GM12878 (cell line): ENCODE results near the gene IL16. TPM values are rescaled to one million over a fixed set of nuclear protein-coding genes. Genes with fewer than 3 reads are reported as not detected.

Experiments
- ATAC-seq: fragments of 200-7000 bp; cut with Tn5 transposase; 3 replicates; pipeline ENCODE4 v1.9.1; 2020; ENCODE audit warnings: mild to moderate bottlenecking, moderate library complexity
- BruUV-seq: library from RNA; stranded (reverse); fragments of 400-500 nt; replicated peaks from 2 replicates; lab custom pipeline; 2021; lab: Mats Ljungman, UMichigan
- CTCF ChIA-PET: fragments of 300-600 bp; sonication (Branson Sonifier 250); formaldehyde crosslinking; extraction: SDS; loops from one replicate; lab custom pipeline; 2021; ENCODE audit warnings: inconsistent platforms; lab: Yijun Ruan, JAX
- POLR2A ChIA-PET: fragments of 350-600 bp; formaldehyde crosslinking; extraction: SDS; loops from one replicate; lab custom pipeline; 2021; ENCODE audit warnings: inconsistent platforms; lab: Charles Lee
- RAD21 ChIA-PET: fragments of 300-600 bp; sonication (Branson Sonifier 250); formaldehyde crosslinking; loops from one replicate; lab custom pipeline; 2023; ENCODE audit warnings: antibody characterized with exemption; ENCODE audit not compliant: unreplicated experiment; lab: Charles Lee
- SMC1A ChIA-PET: fragments of 300-600 bp; sonication (Branson Sonifier 250); formaldehyde crosslinking; loops from one replicate; lab custom pipeline; 2023; ENCODE audit not compliant: unreplicated experiment, uncharacterized antibody; lab: Charles Lee
- DNase-seq: peaks from one replicate; pipeline ENCODE4 v3.0.0-alpha.2; 2011; ENCODE audit warnings: low read depth, low spot score
- FAIRE-seq: peaks from 3 replicates; lab custom pipeline; 2011; peaks lifted over from hg19 to GRCh38; lab: Jason Lieb, UNC
- H2AFZ ChIP-seq: 2 replicates; pipeline ENCODE4 v1.6.0; 2011; ENCODE audit warnings: low read depth, low read length, control low read depth; ENCODE audit not compliant: control insufficient read depth
- H3K27ac ChIP-seq: 2 replicates; pipeline ENCODE4 v1.5.1; 2011; ENCODE audit warnings: control low read depth; ENCODE audit not compliant: control insufficient read depth, insufficient read depth
- H3K27me3 ChIP-seq, 2 experiments: replicated peaks in 1 of 2; 2 replicates each; pipeline versions ENCODE4 v1.6.0 to v1.6.1; 2011; ENCODE audit warnings: low read length in 1 of 2; ENCODE audit not compliant: control insufficient read depth in 2 of 2, insufficient read depth in 2 of 2
- H3K36me3 ChIP-seq, 2 experiments: 2 replicates each; pipeline ENCODE4 v1.5.1; 2011; ENCODE audit warnings: low read length in 1 of 2; ENCODE audit not compliant: control insufficient read depth in 2 of 2, insufficient read depth in 2 of 2
- H3K4me1 ChIP-seq: 2 replicates; pipeline ENCODE4 v1.6.1; 2011; ENCODE audit warnings: mild to moderate bottlenecking, low read length, moderate library complexity, mixed read lengths; ENCODE audit not compliant: control insufficient read depth, insufficient read depth
- H3K4me2 ChIP-seq: 2 replicates; pipeline ENCODE4 v1.6.0; 2011; ENCODE audit warnings: control low read depth; ENCODE audit not compliant: control insufficient read depth, insufficient read depth
- H3K4me3 ChIP-seq: fragments of 200-600 bp; sonication (generic); 2 replicates; pipeline ENCODE4 v1.5.1; 2016
- H3K79me2 ChIP-seq: 2 replicates; pipeline ENCODE4 v1.6.0; 2011; ENCODE audit warnings: low read length; ENCODE audit not compliant: control insufficient read depth, insufficient read depth
- H3K9ac ChIP-seq: 2 replicates; pipeline ENCODE4 v1.8.0; 2011; ENCODE audit warnings: low read length, control low read depth, mixed read lengths; ENCODE audit not compliant: control insufficient read depth, insufficient read depth
- H3K9me3 ChIP-seq: replicated peaks from 3 replicates; pipeline ENCODE4 v1.5.1; 2011; ENCODE audit warnings: mild to moderate bottlenecking, low read length; ENCODE audit not compliant: control insufficient read depth, insufficient read depth
- H4K20me1 ChIP-seq: 2 replicates; pipeline ENCODE4 v1.6.0; 2011; ENCODE audit not compliant: control insufficient read depth, insufficient read depth
- BACH1 ChIP-seq: fragments of 450-650 bp; IDR thresholded peaks from 2 replicates; pipeline ENCODE4 v1.6.1; 2017; ENCODE audit warnings: mild to moderate bottlenecking, borderline replicate concordance
- CBX5 ChIP-seq: sonication (generic); IDR thresholded peaks from 2 replicates; pipeline ENCODE4 v1.6.1; 2016; ENCODE audit warnings: low read depth, moderate library complexity, mild to moderate bottlenecking, inconsistent platforms
- HDAC6 ChIP-seq: fragments of 200-600 bp; sonication (generic); IDR thresholded peaks from one replicate; pipeline ENCODE4 v1.8.0; 2017; ENCODE audit warnings: antibody characterized with exemption; ENCODE audit not compliant: unreplicated experiment
- HDGF ChIP-seq: fragments of 450-650 bp; IDR thresholded peaks from 2 replicates; pipeline ENCODE4 v1.6.1; 2016; ENCODE audit warnings: antibody characterized with exemption
- JUND ChIP-seq: IDR thresholded peaks from 2 replicates; pipeline ENCODE4 v1.6.1; 2012; ENCODE audit warnings: low read depth, mild to moderate bottlenecking, low read length, improper control_type of control experiment, moderate library complexity
- MTA3 ChIP-seq: IDR thresholded peaks from 2 replicates; pipeline ENCODE4 v1.6.1; 2012; ENCODE audit warnings: low read length, inconsistent platforms, borderline replicate concordance
- MYC ChIP-seq: IDR thresholded peaks from 2 replicates; pipeline ENCODE4 v1.6.1; 2011; ENCODE audit warnings: mild to moderate bottlenecking, low read length, moderate library complexity, inconsistent platforms; ENCODE audit not compliant: insufficient read depth, insufficient replicate concordance, insufficient read length, severe bottlenecking
- SIN3A ChIP-seq: IDR thresholded peaks from 2 replicates; pipeline ENCODE4 v1.6.1; 2012; ENCODE audit warnings: low read depth, low read length, improper control_type of control experiment
- TBL1XR1 ChIP-seq: IDR thresholded peaks from 2 replicates; pipeline ENCODE4 v1.6.1; 2012; ENCODE audit warnings: low read depth, low read length, improper control_type of control experiment
- ZBTB11 ChIP-seq: fragments of 450-650 bp; formaldehyde crosslinking; IDR thresholded peaks from 2 replicates; pipeline ENCODE4 v1.5.0; 2022; ENCODE audit warnings: mild to moderate bottlenecking, missing genetic modification characterization
- ZBTB33 ChIP-seq: fragments of 450-650 bp; IDR thresholded peaks from 2 replicates; pipeline ENCODE4 v1.6.1; 2017; ENCODE audit warnings: mild to moderate bottlenecking
- ZNF207 ChIP-seq: fragments of 450-650 bp; IDR thresholded peaks from 2 replicates; pipeline ENCODE4 v1.6.1; 2014; ENCODE audit warnings: antibody characterized with exemption, mild to moderate bottlenecking, borderline replicate concordance
- WGBS: methylation state at CpG from one replicate; pipeline ENCODE4 v1.1.6; 2016; ENCODE audit warnings: low lambda C conversion rate; ENCODE audit not compliant: insufficient replicate concordance, insufficient coverage; ENCODE audit errors: missing lambda C conversion rate; 5-methylcytosine and 5-hydroxymethylcytosine counted together
- in situ Hi-C: fragments of 300-500 bp; cut with MboI; formaldehyde crosslinking; loops from 9 replicates; pipeline ENCODE4 v1.14.3; 2018; ENCODE audit warnings: mixed read lengths
- intact Hi-C: fragments of 100-400 bp; cut with micrococcal nuclease; formaldehyde crosslinking; loops from one replicate; pipeline ENCODE4 v1.14.2; 2022; ENCODE audit not compliant: unreplicated experiment
- polyA plus RNA-seq, 11 experiments: library from polyadenylated mRNA; depleted of rRNA in 4 of 11; unstranded in 6 of 11; stranded (reverse) in 5 of 11; fragments of >200 nt; fragmentation: Nextera tagmentation in 4 of 11; fragmentation: Illumina TruSeq in 1 of 11; extraction: Ambion mirVana in 4 of 11; extraction: Trizol in 1 of 11; gene quantifications; 1 replicate in 1 of 11; 2 replicates in 10 of 11; pipeline versions ENCODE4 v1.2.1 to v1.2.3, GENCODE V29; 2011 to 2016; ENCODE audit warnings: inconsistent platforms in 2 of 11, missing spikeins in 2 of 11, low read depth in 1 of 11
- total RNA-seq, 4 experiments: library from RNA; depleted of rRNA in 3 of 4; stranded (reverse); fragments of >200 nt in 3 of 4; fragmentation: Illumina TruSeq in 1 of 4; extraction: Trizol in 1 of 4; gene quantifications; 2 replicates each; pipeline versions ENCODE4 v1.2.1 to v1.2.3, GENCODE V29; 2013 to 2021

The IL16 gene
- total and polyA plus RNA-seq, 10 of the 15 experiments (the other 5 are each of a cell fraction or from before 2014, with no cell fraction given): 21.7 to 206 (median 44.5) TPM

- TF ChIP-seq MTA3 (no peak), HDGF (no peak), ZNF207 (no peak), TBL1XR1 (no peak), JUND (no peak), ZBTB33 (no peak), ZBTB11 (CRISPR knock-in tag) (no peak), BACH1 (no peak), HDAC6 (no peak), CBX5 (no peak), MYC (no peak), SIN3A (no peak)
- RAD21 ChIA-PET: no interaction called here
- Histone ChIP-seq H3K4me2 (no peak overlapping the region), H3K9me3 (no peaks in the 10 kb centered on the region), H3K4me3 (no peak overlapping the region), H3K27me3 (no peaks in the 10 kb centered on the region; a peak in 1 of 4 replicates), H3K4me1 (peaks cover 3% of the 10 kb centered on the region), H3K9ac (no peak overlapping the region), H3K36me3 (no peaks in the 10 kb centered on the region), H3K79me2 (no peaks in the 10 kb centered on the region), H3K27ac (no peak overlapping the region), H4K20me1 (no peaks in the 10 kb centered on the region), H2AFZ (no peak overlapping the region)
- SMC1A ChIA-PET: interaction anchor here (1.2 kb wide), 1 partner anchor 191 kb away, joined by 4 read pairs; no protein-coding TSS in a partner anchor
- BruUV-seq: no TSS peak
- in situ Hi-C loops: no loop called here
- FAIRE-seq: no peak
- intact Hi-C loops: no loop called here
- 0% methylated on average over 3 of the region's 3 CpGs for WGBS
- ATAC-seq: no peak
- DNase-seq: no peak
- POLR2A ChIA-PET: interaction anchor here (0.6 kb wide), 1 partner anchor 102 kb away, joined by 3 read pairs; no protein-coding TSS in a partner anchor
- CTCF ChIA-PET: interaction anchor here (1.0 to 2.8 kb wide), 2 partner anchors 95 to 100 kb away, joined by 4 to 11 read pairs; no protein-coding TSS in a partner anchor
Observed at GRCh38 chr15:81165535-81165934, 31.1 kb upstream of the IL16 start.
